Mesenchymal stem cell (in vitro differentiated cells and primary cell): Measurements from ENCODE around the gene SUMO2.
"Not testable (repeated sequence)": the region's sequence is repeated elsewhere in the genome, so short reads cannot be mapped to it uniquely, and the experiment has no call there.

Experiments used
- DNase-seq: peaks from one replicate; pipeline ENCODE4 v3.0.0-alpha.2; 2013
- H2AFZ ChIP-seq: one replicate; pipeline ENCODE4 v1.6.1; 2013; ENCODE audit warnings: low read depth, mild to moderate bottlenecking, control low read depth, inconsistent platforms, low read length, moderate library complexity
- H2AK5ac ChIP-seq: 2 replicates; pipeline ENCODE4 v1.6.1; 2013; ENCODE audit warnings: low read length, moderate library complexity, mild to moderate bottlenecking, inconsistent platforms; ENCODE audit not compliant: severe bottlenecking
- H2BK120ac ChIP-seq: one replicate; pipeline ENCODE4 v1.6.1; 2013; ENCODE audit warnings: low read depth, mild to moderate bottlenecking, inconsistent platforms, low read length, moderate library complexity
- H2BK12ac ChIP-seq, 2 experiments: one replicate each; pipeline ENCODE4 v1.6.1; 2013; ENCODE audit warnings: inconsistent platforms in 2 of 2, low read length in 2 of 2, mild to moderate bottlenecking in 2 of 2, moderate library complexity in 2 of 2, control low read depth in 1 of 2
- H2BK15ac ChIP-seq: one replicate; pipeline ENCODE4 v1.6.1; 2013; ENCODE audit warnings: mild to moderate bottlenecking, low read depth, inconsistent platforms; ENCODE audit not compliant: poor library complexity, severe bottlenecking
- H2BK5ac ChIP-seq: 2 replicates; pipeline ENCODE4 v1.6.1; 2013; ENCODE audit warnings: low read depth, mild to moderate bottlenecking, low read length, control low read depth, inconsistent platforms; ENCODE audit not compliant: poor library complexity, severe bottlenecking
- H3K14ac ChIP-seq, 2 experiments: one replicate each; pipeline ENCODE4 v1.6.1; 2013; ENCODE audit warnings: inconsistent platforms in 2 of 2, low read length in 2 of 2, control low read depth in 1 of 2, mild to moderate bottlenecking in 1 of 2, moderate library complexity in 1 of 2
- H3K18ac ChIP-seq, 2 experiments: one replicate each; pipeline ENCODE4 v1.6.1; 2013; ENCODE audit warnings: inconsistent platforms in 2 of 2, low read length in 2 of 2, control low read depth in 1 of 2, low read depth in 1 of 2, mild to moderate bottlenecking in 1 of 2
- H3K23ac ChIP-seq, 2 experiments: one replicate each; pipeline ENCODE4 v1.6.1; 2013; ENCODE audit warnings: inconsistent platforms in 2 of 2, low read length in 2 of 2, mild to moderate bottlenecking in 2 of 2, moderate library complexity in 2 of 2, control low read depth in 1 of 2
- H3K27ac ChIP-seq: 2 replicates; pipeline ENCODE4 v1.5.1; 2013; ENCODE audit warnings: mild to moderate bottlenecking, moderate library complexity, low read length, control low read depth, inconsistent platforms; ENCODE audit not compliant: poor library complexity, severe bottlenecking
- H3K27me3 ChIP-seq, 2 experiments: 2 replicates each; pipeline versions ENCODE4 v1.6.1 to v1.7.0; 2013; ENCODE audit warnings: low read length in 2 of 2, mild to moderate bottlenecking in 2 of 2, moderate library complexity in 2 of 2, control low read depth in 1 of 2, inconsistent platforms in 1 of 2; ENCODE audit not compliant: control insufficient read depth in 1 of 2, insufficient read depth in 1 of 2
- H3K36me3 ChIP-seq, 2 experiments: 2 replicates each; pipeline versions ENCODE4 v1.6.1 to v1.7.0; 2013; ENCODE audit warnings: low read length in 2 of 2, control low read depth in 1 of 2, inconsistent platforms in 1 of 2, low read depth in 1 of 2, mild to moderate bottlenecking in 1 of 2; ENCODE audit not compliant: insufficient read depth in 2 of 2, control insufficient read depth in 1 of 2
- H3K4ac ChIP-seq, 2 experiments: one replicate each; pipeline ENCODE4 v1.6.1; 2013; ENCODE audit warnings: inconsistent platforms in 2 of 2, low read length in 2 of 2, mild to moderate bottlenecking in 2 of 2, moderate library complexity in 2 of 2, control low read depth in 1 of 2, low read depth in 1 of 2
- H3K4me1 ChIP-seq: 2 replicates; pipeline ENCODE4 v1.6.1; 2013; ENCODE audit warnings: low read depth, low read length, control low read depth; ENCODE audit not compliant: control insufficient read depth, insufficient read depth
- H3K4me2 ChIP-seq: 2 replicates; pipeline ENCODE4 v1.6.1; 2013; ENCODE audit warnings: low read length, mild to moderate bottlenecking, inconsistent platforms; ENCODE audit not compliant: poor library complexity, severe bottlenecking
- H3K4me3 ChIP-seq, 2 experiments: 2 replicates each; pipeline versions ENCODE4 v1.5.1 to v1.7.0; 2013; ENCODE audit warnings: low read length in 2 of 2, mild to moderate bottlenecking in 2 of 2, control low read depth in 1 of 2, low read depth in 1 of 2; ENCODE audit not compliant: insufficient read depth in 1 of 2
- H3K79me1 ChIP-seq: replicated peaks from 2 replicates; pipeline ENCODE4 v1.6.1; 2013; ENCODE audit warnings: mild to moderate bottlenecking, control low read depth, low read length, inconsistent platforms; ENCODE audit not compliant: poor library complexity, severe bottlenecking
- H3K9ac ChIP-seq: 2 replicates; pipeline ENCODE4 v1.7.0; 2013; ENCODE audit warnings: mild to moderate bottlenecking, low read length, moderate library complexity
- H3K9me3 ChIP-seq: 2 replicates; pipeline ENCODE4 v1.7.0; 2013; ENCODE audit warnings: mild to moderate bottlenecking, low read length; ENCODE audit not compliant: control insufficient read depth
- H4K8ac ChIP-seq: one replicate; pipeline ENCODE4 v1.6.1; 2013; ENCODE audit warnings: inconsistent platforms, mild to moderate bottlenecking, low read length, moderate library complexity
- H4K91ac ChIP-seq: one replicate; pipeline ENCODE4 v1.6.1; 2013; ENCODE audit warnings: mild to moderate bottlenecking, low read length, inconsistent platforms
- WGBS: methylation state at CpG from one replicate; pipeline ENCODE4 v1.1.7; 2013; ENCODE audit warnings: mixed read lengths; 5-methylcytosine and 5-hydroxymethylcytosine counted together

The SUMO2 gene

GRCh38 chr17:75133001-75133400 is 49.8 kb downstream of the SUMO2 start:
- peaks cover 33 to 48% of the 10 kb centered on the region in 2 experiments for H3K36me3 ChIP-seq
- H3K4me3 ChIP-seq, result no peak overlapping the region
- H3K4me2 ChIP-seq, result no peak overlapping the region
- no peak overlapping the region for H2AFZ ChIP-seq
- peaks cover 12% of the 10 kb centered on the region for H3K4me1 ChIP-seq
- H2BK120ac ChIP-seq, result no peak overlapping the region
- H3K27ac ChIP-seq, result no peak overlapping the region
- no peak overlapping the region for H4K8ac ChIP-seq
- no peak overlapping the region for H2BK5ac ChIP-seq
- no peak overlapping the region for H2AK5ac ChIP-seq
- H3K23ac ChIP-seq, result no peak overlapping the region
- 93% methylated on average over 3 of the region's 3 CpGs for WGBS
- DNase-seq, result no peak
- H4K91ac ChIP-seq, result peak overlapping the region; percentile 60
- H3K27me3 ChIP-seq, result no peaks in the 10 kb centered on the region
- no peak overlapping the region for H2BK15ac ChIP-seq
- peaks cover 8% of the 10 kb centered on the region for H3K79me1 ChIP-seq
- no peak overlapping the region for H3K9ac ChIP-seq
- H3K4ac ChIP-seq, result no peak overlapping the region
- H3K14ac ChIP-seq, result no peak overlapping the region
- H3K18ac ChIP-seq, result no peak overlapping the region
- H2BK12ac ChIP-seq, result peak overlapping the region in 1 of 2 experiments; percentile 38
- H3K9me3 ChIP-seq, result no peaks in the 10 kb centered on the region

GRCh38 chr17:75132018-75133000 is 50.5 kb downstream of the SUMO2 start:
- H3K27ac ChIP-seq, result peak overlapping the region; percentile 84
- peak overlapping the region; percentile 95 for H4K8ac ChIP-seq
- H2BK12ac ChIP-seq, result peak overlapping the region in 1 of 2 experiments; percentile 5
- H3K4me2 ChIP-seq, result peak overlapping the region; percentile 83
- peak overlapping the region; percentile 86 to 96 for H3K18ac ChIP-seq
- peaks cover 33 to 43% of the 10 kb centered on the region in 2 experiments for H3K36me3 ChIP-seq
- H3K79me1 ChIP-seq, H3K27me3 ChIP-seq, H3K23ac ChIP-seq, DNase-seq, H2AFZ ChIP-seq, H3K9me3 ChIP-seq: not testable (repeated sequence)
- H3K14ac ChIP-seq, result peak overlapping the region in 1 of 2 experiments; percentile 80
- H2BK15ac ChIP-seq, result peak overlapping the region; percentile 71
- peak overlapping the region; percentile 81 for H2BK5ac ChIP-seq
- H2AK5ac ChIP-seq, result peak overlapping the region; percentile 78
- peak overlapping the region; percentile 95 for H3K9ac ChIP-seq
- peak overlapping the region; percentile 66 for H2BK120ac ChIP-seq
- H3K4me3 ChIP-seq, result peak overlapping the region; percentile 67 to 82
- peaks cover 12% of the 10 kb centered on the region for H3K4me1 ChIP-seq
- 90% methylated on average over 39 of the region's 40 CpGs for WGBS
- H3K4ac ChIP-seq, result peak overlapping the region in 1 of 2 experiments; percentile 95
- peak overlapping the region; percentile 95 for H4K91ac ChIP-seq

- peak within 1 kb of the TSS; percentile 20 to 95 for H3K4ac ChIP-seq
- peak within 1 kb of the TSS in 1 of 2 experiments; percentile 5 for H2BK12ac ChIP-seq
- peak; percentile 80 for DNase-seq
- peaks cover 9% of the 10 kb centered on the region for H3K79me1 ChIP-seq
- peak within 1 kb of the TSS; percentile 83 for H3K4me2 ChIP-seq
- H2AFZ ChIP-seq, result peak within 1 kb of the TSS; percentile 87
- H4K8ac ChIP-seq, result peak within 1 kb of the TSS; percentile 95
- WGBS, result under 1% methylated on average over 77 of the region's 82 CpGs
- H3K9me3 ChIP-seq, result no peaks in the 10 kb centered on the region
- H2BK15ac ChIP-seq, result peak within 1 kb of the TSS; percentile 71
- no peaks in the 10 kb centered on the region for H3K27me3 ChIP-seq
- H2AK5ac ChIP-seq, result peak within 1 kb of the TSS; percentile 78
- H4K91ac ChIP-seq, result peak within 1 kb of the TSS; percentile 95
- H3K4me3 ChIP-seq, result peak within 1 kb of the TSS; percentile 67 to 82
- peaks cover 33 to 37% of the 10 kb centered on the region in 2 experiments for H3K36me3 ChIP-seq
- H3K9ac ChIP-seq, result peak within 1 kb of the TSS; percentile 95
- H3K23ac ChIP-seq, result peak within 1 kb of the TSS in 1 of 2 experiments; percentile 48
- peak within 1 kb of the TSS; percentile 66 for H2BK120ac ChIP-seq
- H2BK5ac ChIP-seq, result peak within 1 kb of the TSS; percentile 81
- H3K4me1 ChIP-seq, result peaks cover 12% of the 10 kb centered on the region
- H3K27ac ChIP-seq, result peak within 1 kb of the TSS; percentile 84
- H3K14ac ChIP-seq, result peak within 1 kb of the TSS in 1 of 2 experiments; percentile 80
- H3K18ac ChIP-seq, result peak within 1 kb of the TSS; percentile 86 to 96
Measured at GRCh38 chr17:75131278-75132017, 51.3 kb downstream of the SUMO2 start, which contains the start of gene NT5C. NT5C (minus strand) TSS chr17:75131742; CDS start chr17:75131707, 35 bp downstream.
